Retinal pigment epithelial cell (primary cell): Measurements from ENCODE around the gene DTX3L.

Experiments
- DNase-seq: peaks from one replicate; pipeline ENCODE4 v3.0.0-alpha.2; 2010; ENCODE audit warnings: low read depth
- H3K4me3 ChIP-seq: 2 replicates; pipeline ENCODE4 v1.5.1; 2011; ENCODE audit warnings: mild to moderate bottlenecking, low read length, control low read depth, moderate library complexity
- TF ChIP-seq, protein P1 (sequence below): conservative IDR thresholded peaks from 2 replicates; pipeline ENCODE4 v1.5.1; 2011; ENCODE audit warnings: low read depth, low read length, control low read depth, inconsistent platforms

The DTX3L gene

DNA sequence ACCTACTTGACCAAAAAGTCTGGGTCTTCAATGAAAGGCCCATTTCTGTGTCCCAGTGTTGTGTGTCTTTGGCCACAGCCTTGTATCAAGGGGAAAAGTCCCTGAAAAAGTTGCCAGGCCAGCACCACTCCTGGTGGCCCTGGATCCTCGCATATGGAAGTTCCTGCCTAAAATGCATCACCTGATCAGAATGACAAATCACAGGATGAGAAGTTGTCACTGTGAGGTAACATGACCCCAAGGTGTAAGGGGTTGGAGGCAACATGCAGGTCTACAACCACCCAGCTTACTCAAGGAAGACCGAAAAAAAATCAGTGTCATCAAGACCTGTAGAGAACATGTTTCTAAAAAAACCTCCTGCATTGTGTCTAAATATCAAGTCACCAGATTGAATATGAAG is 38.9 kb downstream of the DTX3L start:
- H3K4me3 ChIP-seq, result no peak overlapping the region
- TF ChIP-seq, protein P1, sequence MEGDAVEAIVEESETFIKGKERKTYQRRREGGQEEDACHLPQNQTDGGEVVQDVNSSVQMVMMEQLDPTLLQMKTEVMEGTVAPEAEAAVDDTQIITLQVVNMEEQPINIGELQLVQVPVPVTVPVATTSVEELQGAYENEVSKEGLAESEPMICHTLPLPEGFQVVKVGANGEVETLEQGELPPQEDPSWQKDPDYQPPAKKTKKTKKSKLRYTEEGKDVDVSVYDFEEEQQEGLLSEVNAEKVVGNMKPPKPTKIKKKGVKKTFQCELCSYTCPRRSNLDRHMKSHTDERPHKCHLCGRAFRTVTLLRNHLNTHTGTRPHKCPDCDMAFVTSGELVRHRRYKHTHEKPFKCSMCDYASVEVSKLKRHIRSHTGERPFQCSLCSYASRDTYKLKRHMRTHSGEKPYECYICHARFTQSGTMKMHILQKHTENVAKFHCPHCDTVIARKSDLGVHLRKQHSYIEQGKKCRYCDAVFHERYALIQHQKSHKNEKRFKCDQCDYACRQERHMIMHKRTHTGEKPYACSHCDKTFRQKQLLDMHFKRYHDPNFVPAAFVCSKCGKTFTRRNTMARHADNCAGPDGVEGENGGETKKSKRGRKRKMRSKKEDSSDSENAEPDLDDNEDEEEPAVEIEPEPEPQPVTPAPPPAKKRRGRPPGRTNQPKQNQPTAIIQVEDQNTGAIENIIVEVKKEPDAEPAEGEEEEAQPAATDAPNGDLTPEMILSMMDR, result no peak
- no peak for DNase-seq

DNA sequence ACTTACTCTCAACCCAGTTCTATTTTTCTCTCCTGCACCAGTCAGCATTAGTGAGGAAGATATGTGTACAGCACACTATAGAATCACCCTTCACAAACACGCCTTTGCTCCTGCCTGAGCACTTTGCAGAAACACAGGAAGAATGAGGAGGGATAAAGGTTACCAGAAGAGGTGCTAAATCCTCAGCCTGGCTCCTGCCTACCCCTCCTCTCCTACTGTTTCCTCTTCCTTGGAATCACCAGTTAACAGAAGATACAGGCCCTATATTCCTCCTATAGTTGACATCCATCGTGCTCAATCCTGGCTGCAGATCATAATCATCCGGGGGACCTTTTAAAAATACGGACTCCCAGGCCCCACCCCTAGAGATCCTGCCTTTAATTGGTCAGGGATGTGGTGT is 42.2 kb downstream of the DTX3L start:
- TF ChIP-seq, protein P1, result no peak
- H3K4me3 ChIP-seq, result no peak overlapping the region
- no peak for DNase-seq

DNA sequence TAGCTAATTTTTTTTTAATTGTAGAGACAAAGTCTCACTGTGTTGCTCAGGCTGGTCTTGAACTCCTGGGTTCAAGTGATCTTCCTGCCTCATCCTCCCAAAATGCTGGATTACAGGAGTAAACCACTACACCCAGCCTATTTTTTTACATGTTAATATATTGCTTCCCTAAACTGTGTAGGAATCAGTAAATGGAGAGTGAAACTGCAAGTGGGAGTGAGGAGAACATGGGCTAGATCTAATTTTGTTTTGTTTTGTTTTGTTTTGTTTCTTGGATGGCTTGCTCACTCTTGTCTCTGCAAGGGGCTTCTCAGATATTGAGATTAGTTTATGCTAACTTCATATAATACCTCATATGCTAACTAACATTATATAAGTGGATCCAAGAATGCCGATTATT is 44.8 kb downstream of the DTX3L start:
- H3K4me3 ChIP-seq, result no peak overlapping the region
- TF ChIP-seq, protein P1, result no peak
- no peak for DNase-seq

DNA sequence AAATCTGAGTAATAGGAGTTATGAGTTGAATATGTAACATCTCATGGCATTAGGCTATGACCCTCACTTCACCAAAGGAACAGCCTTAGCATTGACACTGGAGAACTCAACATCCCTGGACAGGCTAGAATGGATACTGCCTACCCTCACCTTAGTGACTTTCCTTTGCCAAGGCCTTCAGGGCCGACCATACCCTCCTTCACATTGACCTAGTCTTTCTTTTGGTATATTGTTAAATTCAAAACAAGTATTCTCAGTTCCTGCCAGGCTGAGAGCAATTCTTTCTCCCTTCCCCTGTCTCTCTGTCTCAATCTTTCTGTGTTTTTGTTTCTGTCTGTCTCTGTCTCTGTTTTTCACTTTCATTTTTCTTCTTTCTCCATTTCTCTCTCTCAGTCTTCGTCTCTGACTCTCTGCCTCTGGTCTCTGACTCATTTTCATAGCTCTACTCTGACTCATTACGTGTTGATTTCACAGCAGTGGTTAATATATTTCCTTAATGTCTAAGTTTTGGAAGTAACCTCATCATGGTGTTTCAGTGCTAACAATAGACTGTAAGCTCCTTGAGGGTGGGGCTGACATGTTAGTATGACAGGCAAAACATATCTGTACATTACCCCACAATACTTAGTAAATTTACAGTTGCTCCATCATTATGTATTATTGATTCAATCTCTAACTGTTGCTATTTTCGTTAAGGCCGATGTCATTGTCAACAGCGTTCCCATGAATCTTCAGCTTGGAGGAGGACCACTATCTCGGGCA is 45.8 kb downstream of the DTX3L start:
- H3K4me3 ChIP-seq, result no peak overlapping the region
- TF ChIP-seq, protein P1, result no peak
- DNase-seq, result peak; percentile 22

DNA sequence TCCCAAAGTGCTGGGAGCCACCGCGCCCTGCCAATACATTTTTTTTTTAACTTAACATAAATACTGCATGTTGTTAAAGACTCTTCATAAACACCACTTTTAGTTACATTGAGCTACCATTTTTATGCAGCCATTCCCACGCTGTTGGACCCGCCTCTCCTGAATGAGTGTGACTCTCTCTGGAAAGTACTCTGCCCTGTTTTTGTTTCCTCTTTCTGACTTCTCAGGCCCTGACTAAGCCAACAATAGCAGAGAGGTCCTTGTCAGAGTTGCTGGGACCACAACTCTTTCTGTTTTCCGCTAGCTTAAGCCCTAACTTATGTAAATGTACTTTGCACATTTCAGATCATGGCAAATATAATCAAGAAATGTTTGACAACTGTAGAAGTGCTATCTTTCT is 48.6 kb downstream of the DTX3L start:
- TF ChIP-seq, protein P1, result no peak
- no peak for DNase-seq
- no peak overlapping the region for H3K4me3 ChIP-seq

DNA sequence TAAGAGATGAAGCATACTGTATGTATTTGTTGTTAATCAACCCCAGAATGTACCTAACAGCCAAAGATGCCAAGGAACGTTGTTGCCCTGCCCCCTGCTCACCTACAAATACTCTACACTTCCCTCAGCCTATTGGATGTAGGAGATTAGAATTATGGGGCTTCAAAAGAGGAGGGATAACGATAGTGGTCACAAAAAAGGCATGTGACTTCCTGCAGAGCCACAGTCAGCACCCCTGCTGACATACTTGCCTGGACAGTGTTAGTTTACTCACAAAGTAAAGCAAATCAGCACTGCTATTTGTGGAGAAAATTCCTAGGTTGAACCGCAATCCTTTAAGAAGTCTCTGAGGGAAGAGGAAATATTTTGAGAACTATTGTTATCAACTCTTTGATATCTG is 51.2 kb downstream of the DTX3L start:
- peak; percentile 1 for DNase-seq
- H3K4me3 ChIP-seq, result no peak overlapping the region
- TF ChIP-seq, protein P1, result no peak

DNA sequence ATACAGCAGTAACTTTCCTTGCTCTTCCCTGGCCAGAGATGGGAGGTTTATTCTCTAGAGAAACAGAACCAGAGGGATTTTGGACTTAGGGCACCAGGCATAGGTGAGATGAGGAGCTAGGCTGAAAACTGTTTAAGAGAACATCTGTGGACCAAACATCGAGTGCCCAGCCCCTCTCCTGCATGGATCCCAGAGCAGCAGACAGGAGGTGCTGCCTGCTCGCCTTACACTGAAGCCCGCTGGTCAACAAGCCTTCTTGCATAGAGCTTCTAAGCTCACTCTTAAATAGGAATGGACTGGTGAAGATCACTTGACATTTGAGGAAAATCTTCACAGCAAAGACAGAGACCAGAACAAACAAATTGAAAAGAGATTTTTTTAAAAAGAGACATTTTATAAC is 54.5 kb downstream of the DTX3L start:
- no peak overlapping the region for H3K4me3 ChIP-seq
- TF ChIP-seq, protein P1, result no peak
- no peak for DNase-seq
